ENCODE results near the gene AMMECR1.
"Not testable (repeated sequence)": the region's sequence is repeated elsewhere in the genome, so short reads cannot be mapped to it uniquely, and the experiment has no call there.

DNA sequence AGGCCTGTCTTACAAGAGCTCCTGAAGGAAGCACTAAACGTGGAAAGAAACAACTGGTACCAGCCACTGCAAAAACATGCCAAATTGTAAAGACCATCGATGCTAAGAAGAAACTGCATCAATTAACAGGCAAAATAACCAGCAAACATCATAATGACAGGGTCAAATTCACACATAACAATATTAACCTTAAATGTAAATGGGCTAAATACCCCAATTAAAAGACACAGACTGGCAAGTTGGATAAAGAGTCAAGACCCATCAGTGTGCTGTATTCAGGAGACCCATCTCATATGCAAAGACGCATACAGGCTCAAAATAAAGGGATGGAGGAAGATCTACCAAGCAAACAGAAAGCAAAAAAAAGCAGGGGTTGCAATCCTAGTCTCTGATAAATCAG, 86.4 kb downstream of the AMMECR1 start:
- not testable (repeated sequence) for TF ChIP-seq CTCF (IDR thresholded peaks at IDR 0.05); ZFX (IDR thresholded peaks at IDR 0.05; ENCODE audit: borderline replicate concordance)
